NCI-H1417 treated with DMSO at 0.1 percent for 48 hours (cell line): ENCODE measurements around the gene TMEM178B.
"Not testable (repeated sequence)": the region's sequence is repeated elsewhere in the genome, so short reads cannot be mapped to it uniquely, and the experiment has no call there.

Experiments
- DNase-seq: peaks from one replicate; lab custom pipeline; 2025; lab: John Stamatoyannopoulos, UW

Gene TMEM178B

DNA sequence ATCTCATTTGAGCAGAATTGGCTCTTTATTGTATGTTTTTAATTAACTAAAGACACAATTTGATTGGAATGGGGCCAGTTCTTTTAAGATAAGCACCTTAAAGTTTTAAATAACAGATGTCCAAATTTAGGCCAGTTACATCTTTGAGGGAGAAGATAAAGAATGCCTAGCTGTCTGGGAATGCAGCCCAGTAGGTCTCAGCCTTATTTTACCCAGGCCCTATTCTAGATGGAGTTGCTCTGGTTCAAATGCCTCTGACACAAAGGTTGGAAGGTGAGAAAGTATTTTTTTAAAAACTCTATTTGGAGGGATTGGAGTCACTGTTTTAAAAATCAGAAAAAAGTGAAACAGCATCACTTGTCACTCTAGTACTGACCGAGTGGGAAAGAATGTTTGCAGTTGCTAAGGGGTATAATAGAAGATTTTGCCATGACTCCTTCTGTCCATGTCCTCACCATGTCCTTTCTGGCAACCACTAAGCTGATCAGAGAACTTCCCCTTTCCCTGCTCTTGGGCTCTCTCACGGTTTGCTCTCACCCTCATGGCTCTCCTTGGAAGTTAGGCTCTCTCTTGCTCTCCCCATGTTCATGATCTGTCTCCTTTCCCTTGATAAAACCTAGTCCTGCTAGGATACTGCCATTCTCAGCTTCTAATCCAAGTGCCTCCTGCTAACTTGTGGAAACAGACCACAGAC lies 239.1 kb downstream of the TMEM178B start:
- no peak for DNase-seq

DNA sequence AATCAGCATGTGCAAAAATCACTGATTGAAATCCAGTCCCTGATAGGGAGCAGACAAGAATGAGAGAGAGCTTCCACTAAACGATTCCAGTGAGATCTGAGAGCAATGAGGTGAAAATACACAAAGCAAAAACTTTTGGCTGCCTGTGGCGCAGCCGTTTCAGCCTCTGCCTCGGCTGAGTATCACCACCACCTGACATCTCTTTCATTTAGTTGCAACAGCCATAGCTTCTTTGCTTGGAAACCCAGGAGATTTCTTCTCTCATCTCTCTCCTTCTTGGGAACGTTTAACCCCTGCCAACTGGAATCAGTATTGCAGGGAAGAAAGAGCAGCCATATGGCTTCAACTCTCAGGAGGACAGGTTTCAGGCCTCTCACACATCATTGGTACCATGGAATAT lies 240.0 kb downstream of the TMEM178B start:
- no peak for DNase-seq

DNA sequence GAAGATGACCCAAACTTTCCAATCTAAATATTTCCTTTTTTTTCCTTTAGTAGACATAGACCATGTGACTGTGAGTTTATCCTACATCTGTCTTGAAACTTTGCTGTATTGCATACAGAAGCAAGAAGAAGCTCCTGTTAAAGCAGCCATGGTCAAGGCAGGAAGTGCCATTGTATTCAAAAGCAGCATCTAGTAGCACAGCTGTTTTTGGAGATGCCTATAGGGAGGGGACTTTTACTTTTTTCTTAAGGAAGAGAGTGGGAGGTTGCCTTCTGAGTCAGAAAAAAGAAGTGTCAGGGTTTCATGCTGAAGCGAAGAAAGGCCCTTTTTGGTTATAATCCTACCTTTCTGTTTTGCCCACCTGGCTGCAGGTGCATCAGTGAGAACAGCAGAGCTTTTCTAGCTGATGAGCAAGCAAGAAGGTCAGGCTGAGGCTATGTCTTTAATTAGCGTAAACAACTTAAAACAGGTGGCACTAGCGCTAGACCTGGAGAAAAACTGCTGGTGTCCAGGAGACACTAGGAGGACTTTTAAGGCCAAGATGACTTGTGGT lies 243.2 kb downstream of the TMEM178B start:
- DNase-seq: no peak

DNA sequence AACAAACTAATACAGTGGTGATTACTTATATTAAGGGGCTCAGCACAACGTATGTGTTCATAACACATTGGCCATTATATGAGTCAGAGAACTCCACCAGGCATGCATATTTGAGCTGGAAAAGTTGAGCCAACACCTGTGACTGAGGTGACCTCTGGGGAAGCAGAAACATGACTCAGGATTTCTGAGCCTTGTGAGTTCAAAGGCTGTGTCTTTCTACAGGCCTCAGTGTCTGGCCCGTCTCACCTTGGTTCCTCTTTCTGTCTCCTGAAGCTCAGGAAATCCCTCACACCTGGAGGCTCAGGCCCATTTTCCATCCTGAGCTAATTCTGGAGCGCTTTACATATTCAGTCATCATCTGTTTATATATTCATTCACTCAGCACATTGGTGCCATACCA lies 246.4 kb downstream of the TMEM178B start:
- DNase-seq: no peak

DNA sequence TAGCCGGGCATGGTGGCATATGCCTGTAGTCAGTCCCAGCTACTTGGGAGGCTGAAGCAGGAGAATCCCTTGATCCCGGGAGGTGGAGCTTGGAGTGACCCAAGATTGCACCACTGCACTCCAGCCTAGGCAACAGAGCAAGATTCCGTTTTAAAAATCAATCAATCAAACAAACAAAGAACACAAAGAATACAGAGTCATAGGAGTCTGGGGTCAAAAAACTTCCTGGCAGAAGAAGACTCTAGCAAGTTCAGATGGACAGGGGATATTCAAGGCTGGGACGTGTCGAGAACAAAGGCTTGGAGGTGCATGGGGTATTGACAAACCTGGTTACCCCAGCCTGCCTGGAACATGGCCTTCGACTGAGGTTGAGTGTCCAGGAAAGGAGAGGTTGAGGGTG lies 248.5 kb downstream of the TMEM178B start:
- DNase-seq: no peak

DNA sequence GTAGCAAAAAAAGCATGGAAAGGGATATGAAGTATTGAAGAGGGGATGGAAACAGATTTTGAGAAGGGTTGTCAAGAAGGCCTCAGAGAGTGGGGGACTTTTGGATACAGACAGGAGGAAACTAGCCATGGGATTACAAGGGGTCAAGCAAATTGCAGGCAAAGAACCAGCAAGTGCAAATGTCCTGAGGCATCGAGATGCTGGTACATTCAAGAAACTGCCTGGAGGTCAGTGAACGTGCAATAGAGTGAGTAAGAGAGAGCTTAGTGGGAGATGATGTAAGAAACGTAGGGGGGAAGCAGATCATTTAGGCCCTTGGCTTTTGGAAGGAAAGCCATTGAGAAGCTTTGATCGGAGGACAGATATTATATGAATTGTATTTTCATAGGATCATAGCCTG lies 250.0 kb downstream of the TMEM178B start:
- DNase-seq: no peak

DNA sequence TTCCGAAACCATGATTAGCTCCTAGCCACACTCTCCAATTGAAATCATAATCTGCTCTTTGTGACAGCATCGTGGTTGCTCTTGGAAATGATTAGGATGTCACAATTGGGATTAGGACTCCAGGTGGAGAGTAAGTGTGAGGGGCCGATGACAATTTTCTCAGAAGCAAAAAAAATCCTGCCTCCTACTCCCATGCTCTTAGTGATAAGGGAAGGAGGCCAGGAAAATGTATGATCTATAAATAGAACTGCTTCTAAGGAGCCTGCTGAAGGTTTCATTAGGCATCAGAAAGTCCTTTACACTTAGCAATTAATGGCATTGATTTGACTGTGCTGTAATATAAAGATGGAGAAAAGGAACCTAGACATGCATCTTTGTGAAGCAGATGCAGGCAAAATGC lies 251.0 kb downstream of the TMEM178B start:
- no peak for DNase-seq

DNA sequence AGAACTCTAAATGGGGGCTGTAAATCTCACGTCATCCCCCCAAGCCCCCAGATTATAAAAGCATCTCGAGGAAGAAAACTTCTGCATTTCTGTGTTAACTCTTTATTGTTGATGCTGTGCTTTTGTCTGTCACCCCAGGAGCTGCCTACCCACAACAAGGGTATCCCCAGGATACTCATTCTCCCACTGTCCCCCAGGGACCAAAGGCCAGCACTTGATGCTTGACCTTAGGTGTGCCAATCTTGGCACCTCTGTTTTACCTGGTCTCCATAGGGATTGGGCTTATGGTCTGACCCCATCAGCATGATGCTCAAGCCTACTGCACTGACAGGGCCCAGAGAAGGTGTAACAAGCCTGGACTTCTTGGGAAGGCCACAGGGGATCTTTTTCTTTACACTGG lies 251.4 kb downstream of the TMEM178B start:
- DNase-seq: no peak

DNA sequence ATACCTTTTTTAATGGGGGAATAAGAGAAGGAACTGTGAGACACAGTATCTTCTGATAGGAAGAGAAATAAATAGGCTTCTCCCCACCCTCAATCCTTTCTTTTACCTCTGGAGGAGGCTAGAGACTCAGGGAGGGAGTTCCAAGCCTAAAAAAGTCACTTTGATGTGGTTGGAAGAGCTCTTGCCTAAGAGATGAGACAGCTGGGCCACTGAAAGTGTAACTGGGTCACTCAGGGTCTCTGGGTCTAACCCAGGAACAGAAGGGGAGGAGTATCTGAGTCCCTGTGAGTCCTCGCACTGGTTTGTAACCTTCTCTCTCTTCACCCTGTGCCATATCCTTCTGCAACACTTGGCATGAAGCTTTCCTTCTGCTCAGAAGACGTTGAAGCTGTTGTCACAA lies 254.4 kb downstream of the TMEM178B start:
- DNase-seq: no peak

DNA sequence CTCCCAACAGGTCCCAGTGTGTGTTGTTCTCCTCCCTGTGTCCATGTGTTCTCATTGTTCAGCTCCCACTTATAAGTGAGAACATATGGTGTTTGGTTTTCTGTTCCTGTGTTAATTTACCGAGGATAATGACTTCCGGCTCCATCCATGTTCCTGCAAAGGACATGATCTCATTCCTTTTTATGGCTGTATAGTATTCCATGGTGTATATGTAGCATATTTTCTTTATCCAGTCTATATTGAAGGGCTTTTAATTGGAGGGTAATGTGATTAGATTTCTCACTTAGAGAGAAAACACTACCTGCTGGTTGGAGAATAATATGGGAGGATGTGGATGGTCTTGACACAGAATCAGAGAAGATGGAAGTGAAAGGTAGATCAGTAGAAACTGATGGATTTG lies 256.4 kb downstream of the TMEM178B start:
- not testable (repeated sequence) for DNase-seq

DNA sequence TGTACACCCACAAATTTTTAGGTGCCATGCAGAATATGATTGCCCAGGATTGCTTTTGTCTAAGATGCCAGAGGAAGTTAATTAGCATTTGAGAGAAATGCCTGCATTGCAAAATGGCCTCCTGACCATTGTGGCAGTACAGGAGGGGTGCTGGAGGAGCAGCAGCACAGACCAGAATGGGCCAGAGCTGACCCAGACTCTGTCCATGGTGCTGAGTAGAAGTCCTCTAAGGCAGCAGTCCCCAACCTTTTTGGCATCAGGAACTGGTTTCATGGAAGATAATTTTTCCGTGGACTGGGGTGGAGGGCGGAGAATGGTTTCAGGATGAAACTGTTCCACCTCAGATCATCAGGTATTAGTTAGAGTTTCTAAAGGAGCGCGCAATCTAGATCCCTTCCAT lies 259.6 kb downstream of the TMEM178B start:
- DNase-seq: no peak

DNA sequence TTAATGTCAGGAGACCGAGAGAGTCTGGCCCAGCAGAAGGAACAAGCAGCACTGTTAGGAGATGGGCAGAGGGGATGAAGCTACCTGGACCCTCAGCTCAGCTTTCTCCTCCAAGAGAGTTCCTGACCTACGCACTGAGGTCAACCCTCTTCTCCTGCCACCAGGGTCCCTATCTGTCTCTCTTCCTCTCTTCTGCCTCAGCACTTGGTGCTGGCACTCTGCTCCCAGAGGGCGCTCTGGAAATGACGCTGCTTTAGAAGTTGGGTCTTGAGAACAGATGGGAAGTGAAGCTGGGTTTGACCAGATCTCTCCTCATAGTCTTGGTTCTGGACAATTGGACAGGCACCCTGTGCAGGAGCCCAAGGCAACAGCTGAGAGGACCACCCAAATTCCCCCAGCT lies 261.3 kb downstream of the TMEM178B start:
- no peak for DNase-seq

DNA sequence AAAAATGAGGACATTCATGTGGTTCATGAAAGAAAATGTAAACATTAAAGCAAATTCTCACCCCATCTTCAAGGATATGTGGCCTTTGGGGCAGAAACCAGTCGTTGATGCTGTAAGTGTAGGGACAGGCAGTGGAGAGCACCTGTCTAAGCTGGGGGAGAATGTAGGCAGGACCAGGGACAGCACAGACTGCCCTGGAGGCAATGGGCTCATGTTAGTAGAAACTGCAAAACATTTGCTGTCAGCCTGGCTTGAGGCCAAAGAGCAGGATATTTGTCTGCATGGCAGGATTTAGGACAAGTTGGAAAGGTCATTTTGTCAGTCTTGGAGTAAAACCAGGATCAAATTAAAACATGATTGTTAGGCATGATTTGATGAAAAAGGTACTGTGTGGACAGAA lies 265.7 kb downstream of the TMEM178B start:
- no peak for DNase-seq

DNA sequence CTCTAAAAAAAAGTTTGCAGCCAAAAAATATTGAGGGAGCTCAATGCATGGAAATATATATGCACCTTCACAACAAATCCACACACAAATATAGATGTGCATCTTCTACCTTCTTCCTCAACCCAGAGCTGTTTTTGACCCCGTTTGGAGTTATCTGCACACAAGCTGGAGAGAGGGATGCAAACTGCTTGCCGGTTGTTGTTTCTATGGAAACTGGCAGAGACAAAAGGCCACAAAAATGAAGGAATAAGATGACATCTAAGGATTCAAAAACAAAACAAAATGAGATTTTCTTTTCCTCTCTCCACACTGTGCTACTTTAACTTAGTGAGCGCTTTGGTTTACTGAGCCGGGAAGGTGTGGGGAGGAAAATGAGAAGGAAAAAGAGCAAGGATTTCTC lies 267.1 kb downstream of the TMEM178B start:
- DNase-seq: no peak

DNA sequence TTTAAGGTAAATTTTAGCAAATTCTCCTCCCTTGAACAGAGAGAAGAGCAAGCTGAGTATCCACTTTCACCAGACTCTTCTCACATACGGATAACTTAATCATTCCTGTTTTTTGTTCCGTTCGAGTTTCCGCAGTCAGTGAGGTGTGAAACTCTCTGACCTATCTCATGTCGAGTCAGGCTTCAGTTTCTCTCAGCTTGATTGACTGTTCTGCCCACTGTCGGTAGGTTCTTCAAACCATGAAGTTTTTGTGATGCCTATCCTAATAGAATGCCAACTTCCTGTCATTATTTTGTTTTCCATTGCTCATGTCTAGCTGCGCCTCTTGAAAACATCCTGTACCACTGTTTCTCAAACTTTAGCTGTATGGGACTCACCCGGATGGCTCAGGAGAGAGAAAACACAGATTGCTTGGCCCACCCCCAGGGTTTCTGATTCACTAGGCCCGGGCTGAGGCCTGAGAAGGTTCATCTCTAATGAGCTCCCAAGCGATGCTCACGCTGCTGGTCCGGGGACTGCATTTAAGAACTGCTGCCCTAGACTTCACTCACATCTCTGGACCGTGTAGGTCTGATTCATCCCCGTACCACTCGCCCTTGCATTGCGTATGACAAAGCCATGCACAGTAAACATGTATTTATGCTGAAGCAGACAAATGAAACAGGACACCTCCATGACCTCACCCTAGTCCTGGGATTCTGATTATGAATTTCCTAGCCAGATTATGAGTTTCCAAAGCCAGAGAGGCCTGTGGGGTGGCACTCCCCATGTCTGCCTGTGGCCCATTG lies 269.0 kb downstream of the TMEM178B start:
- no peak for DNase-seq

DNA sequence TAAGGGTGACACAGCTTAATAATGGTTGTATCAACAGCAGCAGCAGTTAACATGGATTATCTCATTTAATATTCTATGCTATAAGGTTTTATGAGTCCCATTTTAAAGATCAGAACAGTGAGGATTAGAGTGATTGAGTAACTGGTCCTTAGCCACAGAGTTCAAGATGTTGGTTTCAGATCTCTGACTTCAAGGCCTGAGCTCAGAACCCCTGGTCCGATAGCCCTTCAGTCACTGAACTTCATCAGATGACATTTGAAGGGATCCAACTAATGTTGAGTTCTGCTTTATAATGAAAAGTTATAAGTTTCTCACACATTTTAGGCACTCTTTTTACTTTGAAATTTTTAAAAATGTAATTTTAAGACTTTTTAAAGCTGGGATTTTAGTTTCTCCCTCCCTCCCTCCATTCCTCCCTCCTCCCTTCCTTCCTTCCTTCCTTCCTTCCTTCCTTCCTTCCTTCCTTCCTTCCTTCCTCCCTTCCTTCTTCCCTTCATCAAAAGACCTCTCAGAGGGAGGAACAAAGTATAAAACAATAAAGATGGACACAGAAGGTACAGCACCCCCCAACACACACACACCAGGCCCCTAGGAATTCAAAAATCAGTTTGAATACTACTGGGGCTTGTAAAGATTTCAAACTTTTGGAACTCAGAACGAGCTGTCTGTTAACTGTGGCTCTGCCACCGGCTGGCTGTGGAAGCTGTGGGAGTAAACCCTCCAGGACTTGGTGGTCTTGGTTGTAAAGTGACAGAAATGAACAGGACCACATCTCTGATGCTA lies 270.5 kb downstream of the TMEM178B start:
- DNase-seq: no peak

DNA sequence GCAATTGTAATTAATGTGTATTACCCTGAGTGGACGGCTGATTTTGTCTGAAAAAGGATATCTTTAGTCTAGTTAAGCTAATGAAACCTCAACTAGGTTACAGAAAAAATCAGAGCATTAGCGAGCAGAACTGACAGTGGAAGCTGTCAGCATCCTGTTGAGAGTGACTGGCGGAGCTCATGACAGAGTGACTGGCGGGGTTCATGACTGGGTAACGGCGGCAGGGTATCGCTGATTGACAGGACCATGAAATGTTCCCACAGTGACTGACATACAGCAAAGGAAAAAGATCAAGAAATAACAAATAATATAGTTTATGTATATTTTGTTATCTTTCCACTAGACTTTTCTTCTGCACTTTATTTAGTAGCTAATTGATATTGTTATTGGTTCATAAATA lies 274.9 kb downstream of the TMEM178B start:
- DNase-seq: no peak

DNA sequence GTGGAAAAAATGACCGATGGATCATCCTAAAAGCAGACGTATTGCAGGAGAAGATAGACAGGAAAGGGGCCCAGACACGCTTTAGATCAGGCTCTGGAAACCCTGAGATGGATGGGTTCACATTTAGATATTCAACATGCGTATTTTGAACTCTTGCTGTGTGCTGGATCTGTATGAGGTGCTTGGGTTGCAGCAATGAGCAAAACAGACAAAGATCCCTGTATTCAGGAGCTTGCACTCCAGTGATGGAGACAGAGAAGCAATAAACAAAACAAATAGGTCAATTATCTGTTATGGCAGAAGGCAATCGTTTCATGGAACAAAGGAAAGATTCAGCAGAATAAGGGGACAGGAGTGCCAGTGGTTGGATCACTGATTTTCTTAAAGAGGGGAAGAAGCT lies 275.5 kb downstream of the TMEM178B start:
- DNase-seq: no peak

DNA sequence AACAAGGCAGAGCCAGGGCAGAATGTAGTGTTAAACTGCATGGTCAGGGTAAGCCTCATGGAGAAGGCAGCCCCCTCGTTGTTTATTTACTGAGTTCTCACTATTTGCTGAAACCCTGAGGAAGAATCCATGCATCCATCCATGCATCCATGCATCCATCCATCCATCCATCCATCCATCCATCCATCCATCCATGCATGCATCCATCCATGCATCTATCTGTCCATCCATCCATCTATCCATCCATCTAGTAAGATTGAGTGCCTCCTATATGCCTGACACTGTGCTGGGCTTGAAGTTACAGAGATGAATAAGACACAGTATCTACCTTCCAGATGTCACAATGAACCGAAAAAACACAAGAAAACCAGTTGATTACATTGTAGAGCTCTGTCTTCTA lies 275.9 kb downstream of the TMEM178B start:
- no peak for DNase-seq

DNA sequence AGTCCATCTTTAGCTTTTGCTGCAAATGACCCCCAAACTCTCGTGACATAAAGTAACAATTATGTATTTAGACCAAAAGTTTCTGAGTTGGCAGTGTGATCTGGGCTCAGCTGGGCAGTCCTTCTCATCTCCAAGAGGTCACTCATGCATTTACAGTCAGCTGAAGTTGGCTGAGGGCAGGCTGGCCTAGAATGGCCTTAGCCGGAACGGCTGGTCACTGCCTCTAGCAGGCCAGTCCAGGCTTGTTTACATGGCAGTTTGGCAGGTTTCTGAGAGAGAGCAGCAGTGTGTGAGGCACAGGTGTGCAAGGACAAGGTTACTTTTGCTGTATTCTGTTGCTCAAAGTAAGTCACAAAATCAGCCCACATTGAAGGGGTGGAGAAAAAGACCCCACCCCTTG lies 277.3 kb downstream of the TMEM178B start:
- no peak for DNase-seq

DNA sequence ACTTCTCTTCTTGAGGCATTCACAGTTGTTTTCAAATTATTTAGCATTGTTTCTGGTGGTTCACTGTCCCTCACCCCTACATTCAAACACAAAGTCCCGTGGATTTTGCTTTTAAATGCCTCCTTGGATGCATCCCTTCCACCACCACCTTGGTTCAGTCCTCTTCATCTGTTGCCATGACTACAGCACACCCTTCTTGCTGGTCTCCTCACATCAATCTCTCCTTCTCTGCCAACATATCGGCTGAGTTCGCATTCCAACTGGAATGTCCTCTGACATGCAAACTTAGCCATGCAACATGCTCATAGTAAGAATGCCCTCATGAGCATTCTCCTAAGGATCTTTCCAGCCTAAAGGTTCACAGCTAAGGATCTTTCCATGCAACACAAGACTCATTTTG lies 279.1 kb downstream of the TMEM178B start:
- no peak for DNase-seq

DNA sequence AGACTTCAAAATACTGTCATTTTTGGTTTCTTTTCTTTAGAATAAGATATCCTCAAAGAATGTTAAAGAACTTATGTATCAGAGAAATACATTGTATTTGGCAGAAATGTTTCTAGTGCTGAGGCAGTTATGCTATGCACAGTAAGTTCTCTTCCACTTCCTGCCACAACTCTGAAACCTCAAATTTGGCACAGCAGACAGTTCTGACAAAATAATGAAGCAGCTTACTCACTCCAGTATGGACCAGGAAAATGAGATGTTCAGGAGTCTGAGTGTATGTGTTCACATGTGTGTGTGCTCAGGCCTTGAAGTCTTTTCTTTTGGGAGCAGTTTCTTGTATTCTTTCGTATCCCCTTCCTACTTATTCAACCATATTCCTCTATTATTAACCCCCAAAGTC lies 280.4 kb downstream of the TMEM178B start:
- DNase-seq: no peak

DNA sequence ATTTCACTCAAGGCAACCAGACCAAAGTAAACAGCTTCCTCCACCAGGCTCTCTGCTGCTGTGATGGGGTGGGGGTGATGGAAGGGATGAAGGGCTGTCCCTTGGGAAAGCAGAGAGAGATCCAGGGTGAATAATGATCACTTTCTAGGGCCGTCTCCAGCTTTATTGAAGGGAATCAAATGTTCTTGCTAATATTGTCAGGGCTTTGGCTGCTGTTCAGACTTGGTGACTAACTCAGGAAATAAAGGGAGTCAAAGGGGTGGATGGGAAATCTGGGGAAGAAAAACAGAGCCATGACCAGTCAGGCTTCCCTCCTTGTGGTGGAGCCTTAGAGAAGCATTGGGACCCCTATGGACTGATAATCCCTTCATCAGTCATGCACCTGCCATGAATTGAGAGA lies 281.2 kb downstream of the TMEM178B start:
- DNase-seq: no peak
